ENCODE data around the gene GMPPB.

GMPPB gene

DNA sequence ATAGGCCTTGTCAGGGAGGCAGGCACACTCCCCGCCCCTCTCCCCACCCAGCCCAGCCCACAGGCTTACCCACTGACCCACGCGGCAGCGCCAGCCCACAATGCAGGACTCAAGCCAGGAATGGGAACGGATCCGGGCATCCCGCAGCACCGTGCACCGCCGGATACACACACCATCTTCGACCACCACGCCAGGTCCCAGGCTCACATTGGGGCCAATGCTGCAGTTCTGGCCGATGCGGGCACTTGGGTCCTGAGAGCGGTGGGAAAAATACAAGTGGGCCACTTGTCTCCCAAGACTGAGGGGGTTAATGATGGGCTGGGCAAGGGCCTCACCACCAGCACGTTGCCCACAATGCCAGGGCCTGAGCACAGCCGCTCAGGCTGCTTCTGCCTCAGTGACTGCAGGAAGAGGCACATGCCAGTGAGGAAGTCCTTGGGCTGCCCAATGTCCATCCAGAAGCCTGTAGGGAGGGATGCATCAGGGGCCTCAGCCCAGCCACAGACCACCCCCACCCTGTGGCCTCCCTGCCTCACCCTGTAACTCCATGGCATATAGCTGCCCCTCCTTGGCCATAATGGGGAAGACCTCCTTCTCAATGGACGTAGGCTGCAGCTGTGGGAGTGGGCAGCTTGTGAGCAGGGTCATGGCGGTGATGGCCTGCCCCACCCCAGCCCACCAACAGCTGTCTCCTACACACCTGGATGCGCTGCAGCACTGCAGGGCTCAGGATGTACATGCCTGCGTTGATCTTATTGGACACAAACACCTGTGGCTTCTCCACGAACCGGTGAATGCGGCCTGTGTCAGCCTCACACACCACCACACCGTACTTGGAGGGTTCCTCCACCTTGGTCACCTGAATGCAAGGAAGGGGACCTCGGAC, 1.6 kb downstream of the GMPPB start:
- no peak for DNase-seq (ENCODE audit: insufficient read length, low spot score)

GRCh38 chr3:49721596-49721895, 2.2 kb downstream of the GMPPB start:
- no peak for DNase-seq (ENCODE audit: insufficient read length, low spot score)
- TF ChIP-seq POLR2A (IDR thresholded peaks at IDR 0.05; ENCODE audit: low read depth, low read length) = no peak
- no peak for FAIRE-seq

More for the DNA sequence above, 1.6 kb downstream of the GMPPB start:
- TF ChIP-seq POLR2A (IDR thresholded peaks at IDR 0.05; ENCODE audit: low read depth, low read length) = no peak
- no peak for FAIRE-seq

DNA sequence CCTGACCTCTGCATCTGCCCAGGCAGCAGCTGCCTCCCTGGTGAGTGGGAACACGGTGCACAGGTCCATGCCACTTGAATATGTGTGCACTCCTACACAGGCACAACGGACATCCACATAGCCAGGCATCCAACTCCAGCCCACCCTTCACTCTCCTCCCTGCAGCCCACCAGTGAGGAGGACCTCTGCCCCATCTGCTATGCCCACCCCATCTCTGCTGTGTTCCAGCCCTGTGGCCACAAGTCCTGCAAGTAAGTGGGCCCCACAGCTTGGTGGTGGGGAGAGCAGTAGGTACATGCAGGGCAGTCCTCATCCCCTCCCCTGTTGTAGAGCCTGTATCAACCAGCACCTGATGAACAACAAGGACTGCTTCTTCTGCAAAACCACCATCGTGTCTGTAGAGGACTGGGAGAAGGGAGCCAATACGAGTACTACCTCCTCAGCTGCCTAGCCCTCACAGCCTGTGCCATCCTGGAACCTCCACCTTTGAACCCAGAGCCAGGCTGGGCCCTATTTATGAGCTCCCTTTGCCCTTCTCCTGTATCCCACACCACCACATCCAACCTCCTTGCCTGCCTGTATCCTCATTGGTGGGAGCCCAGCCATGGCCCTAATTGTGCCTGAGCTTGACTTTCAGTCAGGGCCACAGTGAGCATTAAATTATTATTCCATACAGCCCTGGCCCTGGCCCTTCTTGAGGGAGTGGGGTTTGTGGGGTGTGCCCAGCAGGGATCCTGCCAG, 2.7 kb downstream of the GMPPB start:
- no peak for FAIRE-seq
- DNase-seq (ENCODE audit: insufficient read length, low spot score) = no peak
- no peak; the same call in 1 of the 2 replicates for TF ChIP-seq POLR2A (IDR thresholded peaks at IDR 0.05; ENCODE audit: low read depth, low read length)

- FAIRE-seq (no peak), DNase-seq (ENCODE audit: insufficient read length, low spot score) (peak; percentile 55)
- TF ChIP-seq POLR2A (IDR thresholded peaks at IDR 0.05; ENCODE audit: low read depth, low read length) = peak; percentile 12; the same call in 1 of the 2 replicates
Observed at GRCh38 chr3:49719214-49719884, 4.4 kb downstream of the GMPPB start, which contains the start of gene AMIGO3. AMIGO3 (minus strand) TSS chr3:49719684; CDS start chr3:49719465, 219 bp downstream.

GRCh38 chr3:49718858-49719213, 4.9 kb downstream of the GMPPB start:
- DNase-seq (ENCODE audit: insufficient read length, low spot score) (no peak), FAIRE-seq (no peak)
- TF ChIP-seq POLR2A (IDR thresholded peaks at IDR 0.05; ENCODE audit: low read depth, low read length) = no peak

DNA sequence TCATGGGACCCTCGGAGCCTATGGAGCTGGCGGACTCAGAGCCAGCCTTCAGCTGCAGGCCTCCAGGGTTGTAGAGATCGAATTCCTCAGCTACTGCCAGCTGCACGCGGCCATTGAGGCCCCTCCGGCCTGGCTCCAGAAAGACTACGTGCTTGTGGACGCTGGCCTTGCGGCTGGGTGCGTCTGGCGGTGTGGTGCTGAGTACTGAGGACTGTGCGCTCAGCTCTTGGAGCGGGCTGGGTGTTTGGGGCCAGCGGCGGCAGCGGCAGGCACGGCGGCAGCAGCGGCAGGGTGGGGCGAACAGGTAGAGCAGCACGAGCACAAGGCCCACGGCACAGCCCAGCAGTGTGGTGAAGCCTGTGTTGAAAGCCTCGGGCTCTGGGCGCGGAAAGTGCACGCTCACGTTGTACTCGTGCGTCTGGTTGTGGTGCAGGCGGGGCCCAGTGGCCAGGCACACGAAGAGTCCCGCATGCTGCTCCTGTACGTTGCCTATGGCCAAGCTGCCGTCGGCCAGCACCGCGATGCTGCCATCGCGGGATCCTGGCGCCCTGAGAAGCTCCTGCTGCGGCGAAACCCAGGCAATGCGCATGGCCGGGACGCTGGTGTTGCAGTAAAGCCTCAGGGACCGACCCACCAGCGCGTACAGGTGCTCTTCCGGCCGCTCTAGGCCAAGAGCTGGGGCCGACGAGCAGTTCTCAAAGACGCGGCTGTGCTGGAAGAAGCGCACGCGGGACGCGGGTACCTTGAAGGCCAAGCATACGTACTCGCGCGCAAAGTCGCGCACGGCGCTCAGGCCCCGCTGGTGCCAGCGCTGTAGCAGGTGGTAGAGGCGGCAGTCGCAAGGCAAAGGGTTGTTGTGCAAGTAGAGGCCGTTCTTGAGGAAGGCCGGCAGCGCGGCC, 5.5 kb downstream of the GMPPB start:
- DNase-seq (ENCODE audit: insufficient read length, low spot score) (no peak), FAIRE-seq (no peak)
- TF ChIP-seq POLR2A (IDR thresholded peaks at IDR 0.05; ENCODE audit: low read depth, low read length) = no peak; the same call in 1 of the 2 replicates

DNA sequence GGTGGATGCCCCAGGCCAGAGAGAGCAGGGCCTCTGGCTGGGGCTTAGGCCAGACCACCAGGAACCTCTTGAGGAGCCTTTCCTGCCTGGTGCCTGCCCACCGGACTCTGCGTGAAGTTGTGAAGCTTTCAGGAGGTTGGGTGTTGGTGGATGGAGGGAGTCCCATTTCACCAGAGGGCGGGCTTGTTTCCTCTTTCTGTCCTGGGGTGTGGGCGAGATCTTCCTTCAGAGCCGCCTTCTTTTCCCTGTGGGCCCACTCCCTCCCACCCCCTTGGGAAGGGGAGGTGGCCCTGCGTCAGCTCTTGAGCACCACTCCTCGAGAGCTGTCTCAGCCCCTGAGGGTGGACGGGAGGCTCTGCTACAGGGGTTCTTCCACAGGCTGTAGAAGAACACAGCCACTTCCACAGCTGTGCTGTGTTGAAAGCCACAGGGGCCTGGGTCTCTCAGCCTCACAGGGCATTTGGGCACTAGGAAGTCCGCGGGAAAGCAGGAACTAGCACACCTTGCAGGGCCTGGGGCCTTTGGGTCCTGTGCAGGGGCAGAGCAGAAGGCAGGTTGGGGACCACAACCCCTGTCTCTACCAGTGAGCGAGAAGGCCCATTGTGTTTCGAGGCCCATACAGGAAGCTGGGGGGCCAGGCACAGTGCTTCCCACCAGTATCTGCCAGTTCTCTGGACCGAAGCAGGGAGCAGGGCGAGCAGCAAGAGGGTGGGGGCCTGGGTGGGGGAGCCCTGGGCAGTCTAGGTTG, 6.4 kb downstream of the GMPPB start:
- DNase-seq (ENCODE audit: insufficient read length, low spot score) (no peak), FAIRE-seq (no peak)
- TF ChIP-seq POLR2A (IDR thresholded peaks at IDR 0.05; ENCODE audit: low read depth, low read length) = no peak

- FAIRE-seq = no peak
- no peak for DNase-seq (ENCODE audit: insufficient read length, low spot score)
- TF ChIP-seq POLR2A (IDR thresholded peaks at IDR 0.05; ENCODE audit: low read depth, low read length) = no peak
Observed at GRCh38 chr3:49716691-49717210, 7.0 kb downstream of the GMPPB start.

GRCh38 chr3:49716169-49716568, 7.6 kb downstream of the GMPPB start:
- FAIRE-seq (no peak), DNase-seq (ENCODE audit: insufficient read length, low spot score) (no peak)
- TF ChIP-seq POLR2A (IDR thresholded peaks at IDR 0.05; ENCODE audit: low read depth, low read length) = no peak

DNA sequence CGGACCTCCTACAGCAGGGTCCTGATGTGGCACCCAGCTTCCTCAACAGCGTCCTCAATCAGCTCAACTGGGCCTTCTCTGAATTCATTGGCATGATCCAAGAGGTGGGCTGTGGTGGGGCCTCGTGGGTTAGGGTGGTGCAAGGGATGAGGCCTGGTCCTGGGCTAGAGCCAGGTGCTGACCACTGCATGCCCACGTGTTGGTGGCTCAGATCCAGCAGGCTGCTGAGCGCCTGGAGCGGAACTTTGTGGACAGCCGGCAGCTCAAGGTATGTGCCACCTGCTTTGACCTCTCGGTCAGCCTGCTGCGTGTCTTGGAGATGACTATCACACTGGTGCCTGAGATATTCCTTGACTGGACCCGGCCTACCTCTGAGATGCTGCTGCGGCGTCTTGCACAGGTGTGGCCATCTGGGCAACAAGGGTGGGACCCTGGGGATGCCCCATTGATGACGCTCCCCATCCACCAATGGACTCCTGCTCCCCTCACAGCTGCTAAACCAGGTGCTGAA, 8.1 kb downstream of the GMPPB start:
- DNase-seq (ENCODE audit: insufficient read length, low spot score) = no peak
- no peak for FAIRE-seq
- TF ChIP-seq POLR2A (IDR thresholded peaks at IDR 0.05; ENCODE audit: low read depth, low read length) = no peak

DNA sequence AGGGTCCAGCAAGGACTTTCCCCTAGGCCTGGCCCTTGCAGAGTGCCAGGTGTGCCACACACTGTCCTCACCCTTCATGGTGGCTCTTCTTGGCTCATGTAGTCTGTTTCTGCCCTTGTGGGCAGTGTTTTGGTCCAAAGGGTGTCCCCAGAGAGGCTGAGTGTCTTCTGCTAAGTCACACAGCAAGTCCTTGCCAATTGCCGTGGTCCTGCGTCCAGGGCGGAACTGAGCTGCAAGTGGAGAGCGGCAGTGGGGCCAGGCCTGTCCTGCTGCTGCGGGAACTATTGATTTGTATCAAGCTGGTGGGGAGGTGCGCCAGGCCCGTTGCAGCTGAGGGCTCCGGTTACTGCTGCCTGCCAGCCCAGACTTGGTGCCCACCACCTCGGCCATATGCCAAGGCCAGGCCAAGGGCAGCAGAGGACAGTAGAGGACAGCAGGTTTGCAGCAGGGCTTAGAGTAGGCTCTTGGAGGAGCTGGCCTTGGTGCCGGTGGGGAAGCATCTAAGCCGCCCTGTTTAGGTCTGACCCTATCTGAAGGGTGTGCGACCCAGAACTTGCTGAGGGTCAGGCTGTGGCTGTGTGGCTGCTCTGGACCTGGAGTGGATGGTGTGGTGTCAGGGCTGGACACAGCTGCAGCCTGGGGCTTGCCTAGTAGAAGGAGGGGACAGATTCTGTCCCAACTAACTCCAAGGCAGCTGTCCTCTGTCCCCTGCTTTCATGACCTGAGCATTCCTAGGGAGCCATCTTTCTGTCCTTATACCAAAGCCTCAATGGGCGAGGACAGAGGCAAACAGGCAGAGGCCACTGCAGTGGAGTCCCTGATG, 8.8 kb downstream of the GMPPB start:
- FAIRE-seq (no peak), DNase-seq (ENCODE audit: insufficient read length, low spot score) (no peak)
- TF ChIP-seq POLR2A (IDR thresholded peaks at IDR 0.05; ENCODE audit: low read depth, low read length) = no peak
